BJ (cell line): ENCODE measurements around the gene DDX6. TPM values are rescaled to one million over a fixed set of nuclear protein-coding genes. Genes with fewer than 3 reads are reported as not detected.

Source experiments
- CTCF ChIA-PET: fragments of 350-600 bp; formaldehyde crosslinking; extraction: SDS; loops from one replicate; lab custom pipeline; 2021; ENCODE audit warnings: antibody characterized with exemption, inconsistent platforms; lab: Yijun Ruan, JAX
- POLR2A ChIA-PET: fragments of 300-600 bp; sonication (Branson Sonifier 250); formaldehyde crosslinking; extraction: SDS; loops from one replicate; lab custom pipeline; 2021; ENCODE audit warnings: antibody characterized with exemption; lab: Charles Lee
- DNase-seq: peaks from one replicate; pipeline ENCODE4 v3.0.0-alpha.2; 2011; ENCODE audit warnings: low read depth
- H3K27me3 ChIP-seq: 2 replicates; pipeline ENCODE4 v1.6.0; 2011; ENCODE audit warnings: low read length; ENCODE audit not compliant: control insufficient read depth, insufficient read depth
- H3K36me3 ChIP-seq: 2 replicates; pipeline ENCODE4 v1.5.1; 2011; ENCODE audit warnings: low read length; ENCODE audit not compliant: control insufficient read depth, insufficient read depth
- H3K4me3 ChIP-seq: 2 replicates; pipeline ENCODE4 v1.5.1; 2011; ENCODE audit warnings: low read depth, mild to moderate bottlenecking, control low read depth, low read length
- polyA plus RNA-seq: library from polyadenylated mRNA; depleted of rRNA; stranded (reverse); fragments of >200 nt; gene quantifications from 2 replicates; pipeline ENCODE4 v1.2.3, GENCODE V29; 2011
- TF ChIP-seq, protein P1 (sequence below): IDR thresholded peaks from 2 replicates; pipeline ENCODE4 v1.5.1; 2011; ENCODE audit warnings: low read depth, mild to moderate bottlenecking, control low read depth, inconsistent platforms, low read length, moderate library complexity; ENCODE audit not compliant: insufficient read depth

DDX6 gene
- polyA plus RNA-seq, 1 experiment: 23.7 TPM

DNA sequence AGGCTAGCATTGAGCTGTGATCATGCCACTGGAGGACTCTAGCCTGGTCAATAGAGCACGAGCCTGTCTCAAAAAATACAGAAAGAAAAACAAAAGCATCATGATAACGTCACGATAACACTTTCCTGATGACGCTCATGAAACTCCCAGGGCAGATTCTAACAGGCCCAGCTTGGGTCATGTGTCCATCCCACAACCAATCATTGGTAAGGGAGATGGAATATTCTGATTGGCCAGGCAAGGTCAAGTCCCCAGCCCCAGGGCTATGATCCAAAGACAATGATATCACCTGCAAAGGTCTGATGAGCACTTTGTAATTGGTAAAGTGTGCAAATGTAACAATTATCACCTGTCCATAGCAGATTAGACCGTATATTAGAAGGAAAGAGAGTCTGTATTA lies 21.5 kb upstream of the DDX6 start:
- Histone ChIP-seq H3K4me3 (no peak overlapping the region), H3K27me3 (peaks cover 4% of the 10 kb centered on the region), H3K36me3 (no peaks in the 10 kb centered on the region)
- TF ChIP-seq, protein P1, sequence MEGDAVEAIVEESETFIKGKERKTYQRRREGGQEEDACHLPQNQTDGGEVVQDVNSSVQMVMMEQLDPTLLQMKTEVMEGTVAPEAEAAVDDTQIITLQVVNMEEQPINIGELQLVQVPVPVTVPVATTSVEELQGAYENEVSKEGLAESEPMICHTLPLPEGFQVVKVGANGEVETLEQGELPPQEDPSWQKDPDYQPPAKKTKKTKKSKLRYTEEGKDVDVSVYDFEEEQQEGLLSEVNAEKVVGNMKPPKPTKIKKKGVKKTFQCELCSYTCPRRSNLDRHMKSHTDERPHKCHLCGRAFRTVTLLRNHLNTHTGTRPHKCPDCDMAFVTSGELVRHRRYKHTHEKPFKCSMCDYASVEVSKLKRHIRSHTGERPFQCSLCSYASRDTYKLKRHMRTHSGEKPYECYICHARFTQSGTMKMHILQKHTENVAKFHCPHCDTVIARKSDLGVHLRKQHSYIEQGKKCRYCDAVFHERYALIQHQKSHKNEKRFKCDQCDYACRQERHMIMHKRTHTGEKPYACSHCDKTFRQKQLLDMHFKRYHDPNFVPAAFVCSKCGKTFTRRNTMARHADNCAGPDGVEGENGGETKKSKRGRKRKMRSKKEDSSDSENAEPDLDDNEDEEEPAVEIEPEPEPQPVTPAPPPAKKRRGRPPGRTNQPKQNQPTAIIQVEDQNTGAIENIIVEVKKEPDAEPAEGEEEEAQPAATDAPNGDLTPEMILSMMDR: no peak
- CTCF ChIA-PET: interaction anchor here (1.4 kb wide), 1 partner anchor 13 kb away, joined by 4 read pairs; no protein-coding TSS in a partner anchor
- POLR2A ChIA-PET: no interaction called here
- DNase-seq: no peak

DNA sequence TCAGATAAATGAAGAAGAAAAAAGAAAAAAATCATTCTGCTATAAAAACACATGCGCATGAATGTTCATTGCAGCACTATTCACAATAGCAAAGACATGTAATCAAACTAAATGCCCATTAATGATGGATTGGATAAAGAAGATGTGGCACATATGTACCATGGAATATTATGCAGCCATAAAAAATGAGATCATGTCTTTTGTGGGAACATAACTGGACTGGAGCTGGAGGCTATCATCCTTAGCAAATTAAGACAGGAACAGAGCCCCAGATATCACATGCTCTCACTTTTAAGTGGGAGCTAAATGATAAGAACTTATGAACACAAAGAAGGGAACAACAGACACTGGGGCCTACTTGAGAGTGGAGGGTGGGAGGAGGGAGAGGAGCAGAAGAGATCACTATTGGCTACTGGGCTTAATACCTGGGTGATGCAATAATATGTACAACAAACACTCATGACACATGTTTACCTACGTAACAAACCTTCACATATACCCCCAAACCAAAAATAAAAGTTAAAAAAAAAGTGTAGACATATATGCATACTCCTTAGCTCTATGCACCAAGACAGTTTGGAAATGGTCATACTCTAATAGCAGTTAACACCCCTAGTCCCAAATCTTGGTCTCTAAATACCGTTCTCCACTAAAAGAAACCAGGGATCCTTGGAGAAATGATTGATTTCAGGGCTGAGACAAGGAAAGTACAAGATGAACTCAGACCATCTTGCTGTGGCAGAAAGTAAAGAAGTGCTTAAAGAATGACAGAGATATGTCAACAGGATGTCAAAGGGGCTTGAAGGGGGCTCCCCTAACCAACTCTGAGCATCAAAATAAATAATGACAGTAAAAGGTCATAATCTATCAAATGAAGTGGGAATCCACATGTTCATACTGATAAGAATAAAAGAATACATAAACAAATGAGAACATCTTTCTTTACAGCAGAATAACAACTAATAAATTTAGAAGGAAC lies 17.1 kb upstream of the DDX6 start:
- Histone ChIP-seq H3K36me3 (no peaks in the 10 kb centered on the region), H3K27me3 (peaks cover 11% of the 10 kb centered on the region), H3K4me3 (no peak overlapping the region)
- TF ChIP-seq, protein P1: no peak
- DNase-seq: no peak
- CTCF ChIA-PET: no interaction called here
- POLR2A ChIA-PET: no interaction called here

DNA sequence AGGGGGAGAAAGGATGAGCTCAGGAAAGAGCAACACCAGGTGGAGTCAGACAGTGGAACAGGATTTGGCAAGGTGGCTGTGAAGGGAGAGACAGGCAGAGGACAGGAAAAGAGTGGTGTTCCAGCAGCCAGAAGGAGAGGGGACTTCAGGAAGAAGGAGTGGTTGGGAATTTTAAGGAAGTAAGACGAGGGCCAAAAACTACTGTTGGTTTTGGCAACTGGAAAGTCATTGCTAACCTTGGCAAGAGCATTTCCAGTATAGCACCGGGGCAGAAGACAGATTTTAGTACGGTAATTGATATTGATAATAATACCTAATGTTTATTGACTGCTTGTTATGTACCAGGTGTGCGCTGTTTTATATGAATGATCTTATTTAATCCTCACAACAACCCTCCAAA lies 15.4 kb upstream of the DDX6 start:
- Histone ChIP-seq H3K36me3 (no peaks in the 10 kb centered on the region), H3K4me3 (no peak overlapping the region), H3K27me3 (peaks cover 11% of the 10 kb centered on the region)
- ChIA-PET CTCF (no interaction called here), POLR2A (no interaction called here)
- TF ChIP-seq, protein P1: no peak
- DNase-seq: no peak

DNA sequence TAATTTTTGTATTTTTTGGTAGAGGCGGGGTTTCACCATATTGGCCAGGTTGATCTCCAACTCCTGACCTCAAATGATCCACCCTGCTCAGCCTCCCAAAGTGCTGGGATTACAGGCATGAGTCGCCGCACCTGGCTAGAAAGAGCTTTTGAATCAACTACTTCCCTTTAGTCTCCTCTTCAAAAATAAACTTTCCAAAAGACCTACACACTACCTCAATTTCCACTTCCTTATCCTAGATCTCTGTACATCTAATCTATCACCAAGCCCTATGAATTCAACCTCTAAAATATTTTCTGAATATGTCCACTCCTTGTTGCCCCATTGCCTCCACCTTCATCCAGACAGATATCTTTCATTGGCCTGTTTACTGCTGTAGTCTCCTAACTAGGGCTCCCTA lies 13.1 kb upstream of the DDX6 start:
- H3K36me3 ChIP-seq: no peaks in the 10 kb centered on the region
- TF ChIP-seq, protein P1: no peak
- ChIA-PET POLR2A (no interaction called here), CTCF (interaction anchor here (1.0 to 1.8 kb wide), 3 partner anchors 12 to 114 kb away, joined by 3 to 6 read pairs (median 3); partner anchors contain the start of gene DDX6)
- no peak overlapping the region for H3K4me3 ChIP-seq
- DNase-seq: no peak
- H3K27me3 ChIP-seq: peaks cover 8% of the 10 kb centered on the region

DNA sequence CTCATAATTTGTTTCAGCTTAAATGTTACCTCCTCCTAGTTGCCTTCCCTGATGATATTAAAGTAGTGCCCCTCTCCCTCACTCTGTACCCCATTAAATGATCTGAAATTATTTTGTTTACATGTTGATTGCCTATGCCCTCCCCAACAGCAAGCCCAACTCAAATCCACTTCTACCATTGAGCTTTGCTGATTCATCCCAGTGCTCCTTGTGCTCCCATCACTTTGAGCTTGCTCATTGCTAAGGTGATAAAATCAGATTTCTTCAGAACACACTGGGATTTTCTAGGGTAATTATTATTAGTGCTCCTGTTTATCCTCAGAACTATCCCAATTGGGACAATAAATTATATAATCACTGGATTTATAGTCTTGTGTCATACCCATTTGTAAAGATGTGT lies 8.4 kb upstream of the DDX6 start:
- TF ChIP-seq, protein P1: no peak
- DNase-seq: no peak
- ChIA-PET POLR2A (no interaction called here), CTCF (interaction anchor here (1.4 kb wide), 1 partner anchor 130 kb away, joined by 3 read pairs; no protein-coding TSS in a partner anchor)
- Histone ChIP-seq H3K27me3 (peaks cover 7% of the 10 kb centered on the region), H3K36me3 (no peaks in the 10 kb centered on the region), H3K4me3 (no peak overlapping the region)
